ENCODE measurements around the gene TTLL5.

TTLL5 gene

DNA sequence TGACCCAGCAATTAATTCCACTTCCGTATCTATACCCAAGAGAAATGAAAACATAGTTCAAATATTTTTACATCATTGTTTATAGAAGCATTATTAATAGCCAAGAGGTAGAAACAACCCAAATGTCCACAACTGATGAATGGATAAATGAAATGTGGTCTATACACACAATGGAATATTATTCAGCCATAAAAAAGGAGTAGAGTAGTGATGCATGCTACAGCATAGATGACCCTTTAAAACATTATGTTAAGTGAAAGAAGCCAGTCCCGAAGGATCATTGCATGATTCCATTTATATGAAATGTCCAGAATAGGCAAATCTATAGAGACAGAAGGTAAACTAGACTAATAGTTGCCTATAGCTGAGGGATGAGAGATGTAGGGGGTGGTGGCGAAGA, 291.4 kb downstream of the TTLL5 start:
- Histone ChIP-seq H3K4me1 (ENCODE audit: control insufficient read depth, insufficient read depth, low read length, poor library complexity, severe bottlenecking) (no peaks in the 10 kb centered on the region), H3K27ac (ENCODE audit: low read depth, low read length, severe bottlenecking) (no peak overlapping the region), H3K9me3 (ENCODE audit: control insufficient read depth, low read length) (no peaks in the 10 kb centered on the region), H3K4me3 (ENCODE audit: extremely low read depth, insufficient read depth, low read length, poor library complexity, severe bottlenecking) (no peak overlapping the region), H3K36me3 (ENCODE audit: control insufficient read depth, insufficient read depth, low read length) (peaks cover 11% of the 10 kb centered on the region)
- WGBS, 2 experiments (ENCODE audit: insufficient coverage in 2 of 2): 83 to 100% methylated on average over 1 of the region's 3 CpGs

DNA sequence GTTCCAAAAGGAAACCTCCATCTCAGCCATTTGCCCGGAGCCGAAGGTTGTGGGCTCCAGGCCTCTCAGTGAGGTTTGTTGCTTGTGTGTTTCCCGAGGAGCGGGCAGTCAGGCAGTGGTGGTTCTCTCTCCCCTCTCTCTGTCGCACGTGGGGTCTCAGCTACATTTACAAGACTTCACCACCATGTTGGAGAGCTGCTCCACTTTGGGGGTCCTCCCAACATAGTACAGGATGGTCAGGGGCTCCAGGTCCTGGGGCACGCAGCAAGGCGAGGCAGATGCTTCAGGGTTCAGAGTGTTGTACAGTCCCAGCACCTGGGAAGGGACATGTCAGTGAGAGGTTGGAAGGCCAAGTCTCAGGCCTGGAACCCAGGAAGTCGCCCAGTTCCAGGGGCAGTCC, 298.0 kb downstream of the TTLL5 start:
- 98 to 100% methylated on average over 3 to 5 of the region's 9 CpGs for WGBS, 2 experiments (ENCODE audit: insufficient coverage in 2 of 2)
- no peak overlapping the region for H3K27ac ChIP-seq (ENCODE audit: low read depth, low read length, severe bottlenecking)

DNA sequence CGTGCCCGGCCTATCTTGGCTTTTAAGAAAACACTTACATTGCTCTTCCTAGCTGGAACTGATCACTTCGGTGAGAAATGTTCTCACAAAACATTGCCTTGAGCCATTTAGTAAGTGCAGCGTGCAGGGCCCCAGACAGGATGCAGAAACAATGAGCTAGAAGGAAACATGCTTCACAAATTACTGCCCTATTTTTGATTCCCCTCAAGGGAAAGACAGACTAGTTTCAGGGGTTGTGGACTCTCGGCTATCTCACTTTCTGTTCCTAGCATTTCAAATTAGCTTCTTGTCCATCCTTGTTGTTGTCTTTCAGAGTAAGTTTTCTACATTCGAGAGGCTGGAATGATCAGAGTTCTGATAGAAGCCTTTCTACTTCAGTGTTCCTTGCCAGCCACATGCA, 299.2 kb downstream of the TTLL5 start:
- H3K36me3 ChIP-seq (ENCODE audit: control insufficient read depth, insufficient read depth, low read length): peaks cover 9% of the 10 kb centered on the region
- WGBS, 2 experiments (ENCODE audit: insufficient coverage in 2 of 2): 95 to 100% methylated on average over 3 to 6 of the region's 6 CpGs
- H3K4me1 ChIP-seq (ENCODE audit: control insufficient read depth, insufficient read depth, low read length, poor library complexity, severe bottlenecking): no peaks in the 10 kb centered on the region
- H3K4me3 ChIP-seq (ENCODE audit: extremely low read depth, insufficient read depth, low read length, poor library complexity, severe bottlenecking): no peak overlapping the region
- no peaks in the 10 kb centered on the region for H3K9me3 ChIP-seq (ENCODE audit: control insufficient read depth, low read length)
- no peak overlapping the region for H3K27ac ChIP-seq (ENCODE audit: low read depth, low read length, severe bottlenecking)

More for the DNA sequence above, 298.0 kb downstream of the TTLL5 start:
- no peak overlapping the region for H3K4me3 ChIP-seq (ENCODE audit: extremely low read depth, insufficient read depth, low read length, poor library complexity, severe bottlenecking)
- H3K4me1 ChIP-seq (ENCODE audit: control insufficient read depth, insufficient read depth, low read length, poor library complexity, severe bottlenecking): no peaks in the 10 kb centered on the region
- no peaks in the 10 kb centered on the region for H3K9me3 ChIP-seq (ENCODE audit: control insufficient read depth, low read length)
- H3K36me3 ChIP-seq (ENCODE audit: control insufficient read depth, insufficient read depth, low read length): peaks cover 14% of the 10 kb centered on the region

DNA sequence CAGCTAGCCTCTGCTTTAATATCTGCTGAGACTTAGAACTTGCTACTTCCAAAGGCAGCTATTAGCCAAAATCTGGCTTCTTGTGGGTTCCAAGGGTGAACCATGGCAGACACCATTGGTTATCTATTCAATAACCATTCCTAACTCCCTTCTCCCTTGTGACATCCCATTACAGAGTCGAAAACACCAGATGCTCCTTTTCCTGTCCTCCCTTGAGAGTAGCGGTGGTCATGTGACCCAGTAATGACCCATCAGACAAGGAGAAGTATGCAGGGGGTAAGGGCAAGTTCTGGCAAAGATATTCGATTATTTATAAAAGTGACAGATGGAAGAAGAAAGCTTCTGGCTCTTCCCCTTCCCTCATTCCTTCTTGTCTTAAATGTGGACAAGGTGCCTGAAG, 300.6 kb downstream of the TTLL5 start:
- H3K4me1 ChIP-seq (ENCODE audit: control insufficient read depth, insufficient read depth, low read length, poor library complexity, severe bottlenecking): no peaks in the 10 kb centered on the region
- 100% methylated on average over 2 of the region's 3 CpGs; no CpG with 5 or more reads in 1 of the 2 experiments for WGBS, 2 experiments (ENCODE audit: insufficient coverage in 2 of 2)

DNA sequence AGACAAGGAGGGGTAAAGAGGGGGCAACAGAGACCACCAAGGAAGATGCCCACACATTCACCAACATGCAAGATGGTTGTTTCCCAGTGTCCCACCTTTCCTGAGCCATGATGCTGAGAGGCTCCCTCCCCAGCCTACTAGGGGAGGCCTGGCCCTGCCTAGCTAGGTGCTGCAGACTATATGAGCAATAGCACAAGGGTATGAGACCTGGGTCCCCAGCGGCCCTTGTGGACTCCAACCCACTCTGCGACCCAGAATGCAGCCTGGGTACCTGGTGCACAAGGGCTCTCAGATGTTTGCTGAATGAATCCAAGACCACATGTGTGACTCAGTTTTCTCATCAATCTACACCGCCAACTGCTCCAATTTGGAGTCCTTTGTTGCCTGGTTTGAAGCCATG, 306.8 kb downstream of the TTLL5 start:
- Histone ChIP-seq H3K27ac (ENCODE audit: low read depth, low read length, severe bottlenecking) (no peak overlapping the region), H3K36me3 (ENCODE audit: control insufficient read depth, insufficient read depth, low read length) (no peaks in the 10 kb centered on the region), H3K9me3 (ENCODE audit: control insufficient read depth, low read length) (no peaks in the 10 kb centered on the region), H3K4me1 (ENCODE audit: control insufficient read depth, insufficient read depth, low read length, poor library complexity, severe bottlenecking) (no peaks in the 10 kb centered on the region), H3K4me3 (ENCODE audit: extremely low read depth, insufficient read depth, low read length, poor library complexity, severe bottlenecking) (no peak overlapping the region)
- WGBS, 2 experiments (ENCODE audit: insufficient coverage in 2 of 2): 93 to 100% methylated on average over 3 of the region's 3 CpGs

More for the DNA sequence above, 300.6 kb downstream of the TTLL5 start:
- Histone ChIP-seq H3K4me3 (ENCODE audit: extremely low read depth, insufficient read depth, low read length, poor library complexity, severe bottlenecking) (no peak overlapping the region), H3K9me3 (ENCODE audit: control insufficient read depth, low read length) (no peaks in the 10 kb centered on the region), H3K36me3 (ENCODE audit: control insufficient read depth, insufficient read depth, low read length) (peaks cover 8% of the 10 kb centered on the region), H3K27ac (ENCODE audit: low read depth, low read length, severe bottlenecking) (no peak overlapping the region)

DNA sequence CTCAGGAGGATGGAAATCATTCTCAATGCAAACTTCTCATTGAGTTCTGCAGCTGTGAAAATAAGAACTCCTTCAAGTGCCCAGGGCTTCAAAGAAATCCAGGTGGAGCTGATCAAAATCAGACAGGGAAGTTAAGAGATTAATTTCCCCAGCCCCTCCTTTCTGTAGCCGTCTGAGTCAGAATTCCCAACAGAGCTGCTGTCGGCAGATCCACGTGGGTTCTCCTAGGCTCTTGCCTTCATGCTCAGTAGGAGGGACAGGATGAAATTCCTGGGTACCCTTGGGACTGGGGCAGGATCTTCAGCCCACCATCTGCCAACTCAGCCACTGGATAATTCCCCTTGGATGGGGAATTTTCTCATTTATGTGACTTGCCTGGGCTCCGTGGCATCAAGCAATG, 307.4 kb downstream of the TTLL5 start:
- H3K36me3 ChIP-seq (ENCODE audit: control insufficient read depth, insufficient read depth, low read length): no peaks in the 10 kb centered on the region
- H3K4me1 ChIP-seq (ENCODE audit: control insufficient read depth, insufficient read depth, low read length, poor library complexity, severe bottlenecking): no peaks in the 10 kb centered on the region
- H3K27ac ChIP-seq (ENCODE audit: low read depth, low read length, severe bottlenecking): no peak overlapping the region
- H3K4me3 ChIP-seq (ENCODE audit: extremely low read depth, insufficient read depth, low read length, poor library complexity, severe bottlenecking): no peak overlapping the region
- no peaks in the 10 kb centered on the region for H3K9me3 ChIP-seq (ENCODE audit: control insufficient read depth, low read length)
- whole genome bisulfite sequencing, 2 experiments (ENCODE audit: insufficient coverage in 2 of 2): 80 to 100% methylated on average over 1 to 3 of the region's 4 CpGs

DNA sequence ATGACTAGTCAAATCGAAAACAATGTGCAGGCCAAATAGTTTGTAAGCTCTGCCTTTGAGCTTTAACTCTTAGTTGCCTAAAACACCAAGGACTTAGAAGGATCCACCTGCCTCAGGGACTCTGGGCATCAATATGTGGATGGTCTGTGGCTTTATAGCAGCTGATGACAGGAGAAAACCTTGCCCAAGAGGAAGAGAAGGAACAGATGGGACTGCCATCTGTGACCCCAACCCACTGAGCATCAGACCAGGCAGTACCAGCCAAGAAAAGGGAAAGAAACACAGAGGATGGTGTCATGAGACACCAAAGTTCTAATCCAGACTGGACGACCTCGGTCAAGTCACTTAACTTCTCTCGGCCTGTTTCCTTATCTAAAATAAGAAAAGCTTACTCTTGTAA, 308.1 kb downstream of the TTLL5 start:
- Histone ChIP-seq H3K27ac (ENCODE audit: low read depth, low read length, severe bottlenecking) (no peak overlapping the region), H3K36me3 (ENCODE audit: control insufficient read depth, insufficient read depth, low read length) (no peaks in the 10 kb centered on the region), H3K4me1 (ENCODE audit: control insufficient read depth, insufficient read depth, low read length, poor library complexity, severe bottlenecking) (no peaks in the 10 kb centered on the region), H3K9me3 (ENCODE audit: control insufficient read depth, low read length) (no peaks in the 10 kb centered on the region), H3K4me3 (ENCODE audit: extremely low read depth, insufficient read depth, low read length, poor library complexity, severe bottlenecking) (no peak overlapping the region)
- no CpG with 5 or more reads among the region's 4 CpGs for WGBS, 2 experiments (ENCODE audit: insufficient coverage in 2 of 2)

DNA sequence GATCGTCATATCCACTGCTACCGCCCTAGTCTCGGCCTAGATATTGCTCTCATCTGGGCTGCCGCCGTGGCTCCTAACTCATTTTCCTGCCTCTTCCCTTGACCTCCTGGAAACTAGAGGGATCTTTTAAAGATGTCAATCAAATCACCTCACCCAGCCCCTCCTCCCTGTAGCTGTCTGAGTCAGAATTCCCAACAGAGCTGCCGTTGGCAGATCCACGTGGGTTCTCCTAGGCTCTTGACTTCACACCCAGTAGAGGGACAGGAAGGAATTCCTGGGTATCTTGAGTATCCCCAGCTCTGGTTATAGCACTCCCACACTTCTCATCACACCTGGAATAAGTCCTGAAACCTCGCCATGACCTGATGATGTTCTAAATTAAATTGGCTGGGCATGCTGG, 308.8 kb downstream of the TTLL5 start:
- no peak overlapping the region for H3K27ac ChIP-seq (ENCODE audit: low read depth, low read length, severe bottlenecking)
- H3K9me3 ChIP-seq (ENCODE audit: control insufficient read depth, low read length): no peaks in the 10 kb centered on the region
- H3K4me3 ChIP-seq (ENCODE audit: extremely low read depth, insufficient read depth, low read length, poor library complexity, severe bottlenecking): no peak overlapping the region
- WGBS, 2 experiments (ENCODE audit: insufficient coverage in 2 of 2): 76 to 90% methylated on average over 3 to 6 of the region's 8 CpGs
- no peaks in the 10 kb centered on the region for H3K4me1 ChIP-seq (ENCODE audit: control insufficient read depth, insufficient read depth, low read length, poor library complexity, severe bottlenecking)
- no peaks in the 10 kb centered on the region for H3K36me3 ChIP-seq (ENCODE audit: control insufficient read depth, insufficient read depth, low read length)

DNA sequence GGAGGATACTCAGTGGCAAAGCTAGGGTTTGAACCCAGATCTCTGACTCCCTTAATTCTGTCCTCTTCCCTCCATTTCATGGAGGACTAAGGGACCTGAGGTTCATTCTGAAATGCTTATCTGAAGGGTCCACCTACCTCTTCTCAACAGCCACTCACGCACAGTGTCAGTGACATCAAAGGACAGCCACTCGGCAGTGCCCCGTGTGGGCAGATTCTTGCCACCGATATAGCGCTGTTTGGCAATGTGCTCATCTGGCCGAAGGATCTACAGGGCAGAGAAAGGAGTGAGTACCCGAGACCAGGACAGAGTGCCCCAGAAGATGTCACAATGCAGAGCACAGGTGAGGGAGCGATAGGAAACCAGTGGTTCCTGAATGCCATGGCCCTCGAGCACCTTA, 309.9 kb downstream of the TTLL5 start:
- Histone ChIP-seq H3K27ac (ENCODE audit: low read depth, low read length, severe bottlenecking) (no peak overlapping the region), H3K9me3 (ENCODE audit: control insufficient read depth, low read length) (no peaks in the 10 kb centered on the region), H3K4me1 (ENCODE audit: control insufficient read depth, insufficient read depth, low read length, poor library complexity, severe bottlenecking) (no peaks in the 10 kb centered on the region), H3K4me3 (ENCODE audit: extremely low read depth, insufficient read depth, low read length, poor library complexity, severe bottlenecking) (no peak overlapping the region), H3K36me3 (ENCODE audit: control insufficient read depth, insufficient read depth, low read length) (no peaks in the 10 kb centered on the region)
- 88 to 89% methylated on average over 9 of the region's 9 CpGs for WGBS, 2 experiments (ENCODE audit: insufficient coverage in 2 of 2)

DNA sequence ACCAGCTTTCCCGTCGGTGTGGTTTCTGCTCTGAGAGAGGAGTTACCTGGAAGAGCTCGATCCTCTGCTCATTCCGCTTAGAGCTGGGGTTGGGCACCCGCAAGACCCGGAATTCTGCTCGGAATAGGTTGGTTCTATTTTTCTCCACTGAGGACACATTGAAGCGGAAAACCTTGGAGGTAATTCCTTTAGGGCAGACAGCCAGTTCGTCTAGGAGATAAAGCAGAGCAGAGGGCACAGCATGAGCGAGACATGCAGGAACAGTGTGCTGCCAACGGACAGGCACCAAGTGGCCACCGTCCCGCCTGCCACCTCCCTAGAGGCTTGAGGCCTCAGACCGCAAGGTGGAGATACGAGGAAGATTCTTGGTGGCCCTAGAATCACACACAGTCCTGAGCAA, 310.5 kb downstream of the TTLL5 start:
- Histone ChIP-seq H3K27ac (ENCODE audit: low read depth, low read length, severe bottlenecking) (no peak overlapping the region), H3K9me3 (ENCODE audit: control insufficient read depth, low read length) (no peaks in the 10 kb centered on the region), H3K4me1 (ENCODE audit: control insufficient read depth, insufficient read depth, low read length, poor library complexity, severe bottlenecking) (no peaks in the 10 kb centered on the region), H3K36me3 (ENCODE audit: control insufficient read depth, insufficient read depth, low read length) (no peaks in the 10 kb centered on the region), H3K4me3 (ENCODE audit: extremely low read depth, insufficient read depth, low read length, poor library complexity, severe bottlenecking) (no peak overlapping the region)
- WGBS, 2 experiments (ENCODE audit: insufficient coverage in 2 of 2): 91 to 93% methylated on average over 15 of the region's 15 CpGs

DNA sequence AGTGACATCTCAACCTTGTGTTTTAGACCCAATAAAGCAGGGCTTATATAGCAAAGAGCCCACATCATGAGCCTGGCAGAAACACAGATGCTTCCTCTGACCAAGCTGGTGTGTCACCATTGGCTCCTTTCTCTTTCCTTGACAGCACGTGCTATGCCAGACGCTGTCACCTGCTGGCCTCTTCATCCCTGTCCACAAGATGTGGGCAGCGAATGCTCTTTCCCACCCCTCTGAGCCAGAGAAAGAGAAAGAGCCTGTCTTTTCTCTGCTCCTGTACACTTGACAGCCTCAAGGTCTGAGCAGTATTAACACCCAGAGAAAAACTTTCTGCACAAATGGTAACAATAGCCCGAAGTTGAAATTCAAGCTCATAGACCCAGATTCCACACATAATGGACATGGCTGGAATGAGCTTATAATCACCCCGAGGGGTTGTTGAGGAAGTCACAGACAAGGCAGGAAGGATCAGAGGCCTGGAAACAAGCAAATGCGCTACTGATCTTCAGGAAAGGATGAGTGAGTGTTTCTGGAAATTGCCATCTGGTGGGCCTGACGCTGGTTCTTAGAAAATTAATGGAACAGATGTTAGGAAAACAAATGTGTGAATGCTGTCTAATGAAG, 311.9 kb downstream of the TTLL5 start:
- Histone ChIP-seq H3K27ac (ENCODE audit: low read depth, low read length, severe bottlenecking) (no peak overlapping the region), H3K4me1 (ENCODE audit: control insufficient read depth, insufficient read depth, low read length, poor library complexity, severe bottlenecking) (no peaks in the 10 kb centered on the region), H3K36me3 (ENCODE audit: control insufficient read depth, insufficient read depth, low read length) (no peaks in the 10 kb centered on the region), H3K9me3 (ENCODE audit: control insufficient read depth, low read length) (no peaks in the 10 kb centered on the region), H3K4me3 (ENCODE audit: extremely low read depth, insufficient read depth, low read length, poor library complexity, severe bottlenecking) (no peak overlapping the region)
- WGBS, 2 experiments (ENCODE audit: insufficient coverage in 2 of 2): 68 to 69% methylated on average over 7 of the region's 7 CpGs

All from mesodermal cell (in vitro differentiated cells).